HG03108 (cell line): ENCODE results near the gene NOTO.
"Not testable (repeated sequence)": the region's sequence is repeated elsewhere in the genome, so short reads cannot be mapped to it uniquely, and the experiment has no call there.

Source experiments
- ATAC-seq: cut with Tn5 transposase; IDR thresholded peaks from one replicate; pipeline ENCODE4 v1.9.1; 2021; ENCODE audit warnings: moderate library complexity; ENCODE audit not compliant: unreplicated experiment

NOTO gene, protein sequence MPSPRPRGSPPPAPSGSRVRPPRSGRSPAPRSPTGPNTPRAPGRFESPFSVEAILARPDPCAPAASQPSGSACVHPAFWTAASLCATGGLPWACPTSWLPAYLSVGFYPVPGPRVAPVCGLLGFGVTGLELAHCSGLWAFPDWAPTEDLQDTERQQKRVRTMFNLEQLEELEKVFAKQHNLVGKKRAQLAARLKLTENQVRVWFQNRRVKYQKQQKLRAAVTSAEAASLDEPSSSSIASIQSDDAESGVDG

DNA sequence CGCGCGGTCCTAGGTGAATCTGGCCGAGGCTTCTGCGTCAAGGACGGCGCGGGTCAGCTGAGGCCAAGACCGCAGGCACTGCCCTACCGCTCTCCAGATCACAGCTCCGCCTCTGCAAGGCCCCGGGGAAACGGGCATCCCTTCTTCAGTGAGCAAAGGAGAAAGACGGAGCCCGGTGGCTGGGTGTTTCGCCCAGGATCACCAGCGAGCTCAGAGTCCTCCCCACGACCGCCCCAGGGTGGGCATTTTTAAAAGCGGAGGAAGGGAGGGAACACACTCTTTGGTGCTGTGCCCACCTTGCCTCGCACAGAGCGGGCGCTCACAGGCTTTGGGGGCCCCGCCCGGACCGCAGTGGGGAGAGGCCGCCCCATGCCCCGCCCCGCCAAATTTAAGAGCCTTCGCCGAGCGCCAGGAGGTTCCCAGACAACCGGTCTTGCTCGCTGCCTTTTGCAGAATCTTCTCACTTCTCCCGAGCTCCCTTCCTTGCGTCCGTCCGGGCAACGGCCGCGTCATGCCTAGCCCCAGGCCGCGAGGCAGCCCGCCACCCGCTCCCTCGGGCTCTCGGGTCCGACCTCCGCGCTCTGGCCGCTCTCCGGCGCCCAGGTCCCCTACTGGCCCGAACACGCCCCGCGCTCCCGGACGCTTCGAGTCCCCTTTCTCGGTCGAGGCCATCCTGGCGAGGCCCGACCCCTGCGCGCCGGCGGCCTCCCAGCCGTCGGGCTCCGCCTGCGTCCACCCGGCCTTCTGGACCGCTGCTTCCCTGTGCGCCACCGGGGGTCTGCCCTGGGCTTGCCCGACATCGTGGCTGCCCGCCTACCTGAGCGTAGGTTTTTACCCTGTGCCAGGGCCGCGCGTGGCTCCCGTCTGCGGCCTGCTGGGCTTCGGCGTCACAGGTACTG lies at the start of gene NOTO:
NOTO (plus strand) TSS at position 419 of the 899 bp plus-strand sequence; CDS start at position 512, 93 bp downstream.
- ATAC-seq, result no peak

DNA sequence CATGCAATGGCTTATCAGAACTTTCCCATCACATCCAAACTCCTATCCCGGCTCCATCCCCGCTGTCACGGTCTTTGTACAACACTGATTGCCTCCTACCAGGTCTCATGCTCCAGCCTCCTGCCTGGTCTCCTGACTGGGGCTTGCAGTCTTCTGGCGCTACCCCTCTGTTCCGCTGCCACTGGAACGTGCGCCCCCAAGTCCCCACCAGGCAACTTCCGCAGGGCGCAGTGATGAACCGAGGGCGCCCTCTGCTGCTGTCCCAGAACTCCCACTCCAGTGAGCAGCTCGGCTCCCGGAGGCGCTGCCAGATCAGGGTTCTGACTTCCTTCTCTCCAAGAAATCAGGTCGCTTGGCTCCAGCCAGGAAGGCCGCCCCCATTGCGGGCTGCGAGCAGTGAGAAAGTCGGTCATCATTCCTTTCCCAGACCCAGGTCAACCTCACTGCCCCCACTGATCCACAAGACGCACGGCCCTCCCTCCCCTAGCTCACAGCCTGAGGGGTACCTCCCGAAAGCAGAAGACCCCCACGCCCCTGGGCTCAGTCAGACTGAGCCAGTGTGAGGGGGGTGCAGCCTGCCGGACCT lies 45.7 kb upstream of the NOTO start:
- ATAC-seq, result no peak

DNA sequence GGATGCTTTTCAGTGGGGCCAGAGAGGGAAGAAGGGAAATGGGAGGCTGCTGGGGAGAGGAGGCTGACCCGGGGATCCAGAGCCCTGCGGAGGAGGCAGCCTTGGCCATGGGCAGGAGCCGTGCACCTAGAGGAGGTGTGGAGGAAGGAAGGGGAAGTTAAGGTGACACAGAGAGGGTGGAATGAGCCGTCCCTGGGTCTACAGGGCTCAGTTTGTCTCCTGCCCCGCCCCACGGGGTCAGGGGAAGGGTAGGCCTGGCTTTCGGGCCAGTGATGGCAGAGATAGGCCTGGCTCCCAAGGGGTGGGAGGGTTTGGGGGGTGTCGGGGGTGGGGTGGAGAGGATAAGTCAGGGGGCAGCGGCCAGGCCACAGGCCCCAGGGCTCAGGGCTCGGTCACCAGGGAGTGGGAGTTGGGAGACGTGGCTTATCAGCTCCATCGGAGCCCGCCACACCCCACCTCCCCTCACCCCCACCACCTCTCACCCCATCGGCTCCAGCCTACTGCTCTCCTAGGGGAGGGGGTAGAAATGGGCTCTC lies 39.5 kb upstream of the NOTO start:
- no peak for ATAC-seq

DNA sequence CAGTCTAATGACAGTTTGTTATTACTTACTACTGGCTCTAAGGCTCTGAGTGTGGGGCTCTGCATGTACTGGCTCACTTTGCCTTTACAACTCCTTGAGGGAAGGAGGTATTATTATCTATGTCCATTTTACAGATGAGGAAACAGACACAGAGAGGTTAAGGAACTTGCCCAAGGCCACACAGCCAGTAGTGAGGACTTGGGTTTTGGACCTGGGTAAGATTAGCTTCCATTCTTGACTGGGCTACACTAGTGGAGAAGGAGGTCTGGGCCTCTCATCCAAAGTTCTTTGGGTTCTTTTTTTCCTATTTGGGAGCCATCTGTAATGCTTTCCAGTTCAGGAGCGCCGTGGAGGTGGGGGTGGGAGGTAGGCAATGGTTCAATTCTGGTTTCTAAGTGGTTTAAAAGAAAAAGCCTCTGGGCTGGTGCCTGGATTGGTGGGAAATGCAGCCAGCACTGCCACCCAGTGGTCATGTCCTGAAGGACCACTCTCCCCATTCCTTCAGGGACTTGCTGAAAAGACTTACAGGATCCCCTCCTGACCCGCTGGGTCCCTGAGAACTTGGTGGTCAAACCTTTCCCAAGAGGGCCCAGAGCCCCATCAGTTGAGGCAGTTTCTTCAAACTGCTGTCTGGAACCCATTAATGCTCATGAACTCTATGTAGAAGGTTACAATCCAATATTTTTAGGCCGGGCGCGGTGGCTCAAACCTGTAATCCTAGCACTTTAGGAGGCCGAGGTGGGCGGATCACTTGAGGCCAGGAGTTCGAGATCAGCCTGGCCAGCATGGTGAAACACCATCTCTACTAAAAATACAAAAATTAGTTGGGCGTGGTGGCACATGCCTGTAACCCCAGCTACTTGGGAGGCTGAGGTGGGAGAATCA lies 38.6 kb upstream of the NOTO start:
- ATAC-seq, result peak; percentile 69

DNA sequence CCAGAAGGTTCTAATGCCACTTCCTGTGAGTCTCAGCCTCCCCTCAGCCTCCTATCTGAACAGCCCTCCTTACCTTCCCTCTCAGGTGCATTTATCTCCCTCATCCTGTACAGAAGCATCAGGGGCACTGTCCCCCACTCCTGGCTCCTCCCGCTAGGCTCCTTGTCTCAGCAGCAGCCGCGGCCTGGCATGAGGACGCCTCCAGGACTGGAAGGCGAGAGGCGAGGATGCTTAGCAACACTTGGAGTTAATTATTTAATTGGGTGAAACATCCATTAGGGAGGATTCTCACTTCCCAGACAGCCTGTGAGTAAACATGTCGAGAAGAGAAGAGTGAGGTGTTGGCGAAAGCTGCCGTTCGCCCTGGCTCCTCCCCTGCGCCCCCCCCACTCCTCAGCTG lies 36.4 kb upstream of the NOTO start:
- not testable (repeated sequence) for ATAC-seq

DNA sequence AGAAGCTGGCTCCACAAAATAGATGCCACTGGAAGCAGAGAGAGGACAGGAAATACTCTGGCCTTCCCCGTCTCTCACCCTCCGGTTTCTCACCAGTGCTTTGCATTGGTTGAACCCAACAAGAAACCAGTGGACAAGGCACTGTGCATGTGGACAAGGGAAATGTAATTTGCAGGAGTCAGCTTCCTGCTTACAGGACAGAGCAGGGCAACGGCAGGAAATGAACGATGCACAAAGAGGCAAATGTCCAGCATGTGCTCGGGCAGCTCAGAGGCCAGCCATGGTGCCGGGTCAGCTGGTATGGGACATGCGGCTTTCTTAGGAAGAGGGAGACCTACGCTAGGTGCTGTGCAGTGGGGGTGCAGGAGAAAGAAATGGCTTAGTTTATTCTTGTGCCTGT lies 35.6 kb upstream of the NOTO start:
- ATAC-seq, result not testable (repeated sequence)

DNA sequence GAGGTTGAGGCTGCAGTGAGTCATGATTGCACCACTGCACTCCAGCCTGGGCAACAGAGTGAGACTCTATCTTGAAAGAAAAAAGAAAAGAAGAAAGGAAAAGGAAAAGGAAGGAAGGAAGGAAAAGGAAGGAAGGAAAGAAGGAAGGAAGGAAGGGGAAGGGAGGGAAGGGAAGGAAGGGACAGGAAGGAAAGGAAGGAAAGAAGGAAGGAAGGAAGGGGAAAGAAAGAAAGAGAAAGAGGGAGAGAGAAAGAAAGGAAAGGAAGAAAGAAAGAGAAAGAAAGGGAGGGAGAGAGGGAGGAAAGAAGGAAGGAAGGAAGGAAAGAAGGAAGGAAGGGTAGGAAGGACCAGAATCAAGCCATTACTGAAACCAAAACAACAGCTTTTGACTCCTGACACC lies 34.0 kb upstream of the NOTO start:
- ATAC-seq, result not testable (repeated sequence)

DNA sequence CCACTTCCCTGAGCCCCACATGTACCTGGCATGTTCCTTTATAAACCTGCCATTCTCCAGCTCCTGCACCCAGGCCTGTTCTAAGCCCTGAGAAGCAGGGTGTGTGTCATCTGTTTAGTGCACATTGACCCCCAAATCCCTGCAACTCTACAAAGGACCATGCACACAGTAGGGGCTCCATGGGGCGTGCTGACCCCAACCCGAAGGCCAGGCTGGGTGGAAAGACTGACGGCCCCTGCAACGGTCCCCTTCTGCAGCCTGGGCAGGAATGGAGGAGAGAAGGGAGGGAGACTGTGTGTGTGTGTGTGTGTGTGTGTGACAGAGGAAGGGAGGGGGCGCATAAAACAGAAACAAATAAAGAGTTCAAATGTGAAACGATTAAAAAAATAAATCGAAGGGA lies 32.0 kb upstream of the NOTO start:
- ATAC-seq, result not testable (repeated sequence)

DNA sequence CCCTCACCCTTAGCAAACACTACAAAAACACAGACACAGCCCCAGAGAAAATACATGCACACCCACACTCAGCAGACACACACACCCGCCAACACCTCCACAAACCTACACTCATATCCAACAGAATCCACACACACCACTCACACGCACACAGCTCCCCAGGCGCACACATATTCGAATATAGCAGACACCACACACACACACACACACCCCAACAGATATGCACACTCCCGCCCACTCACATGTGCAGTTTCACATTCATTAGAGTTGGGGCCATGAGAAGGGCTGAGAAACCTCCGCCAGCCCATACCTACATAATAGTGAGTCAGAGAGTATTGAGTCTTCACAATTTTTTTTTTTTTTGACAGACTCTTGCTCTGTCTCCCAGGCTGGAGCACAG lies 29.4 kb upstream of the NOTO start:
- ATAC-seq, result no peak

DNA sequence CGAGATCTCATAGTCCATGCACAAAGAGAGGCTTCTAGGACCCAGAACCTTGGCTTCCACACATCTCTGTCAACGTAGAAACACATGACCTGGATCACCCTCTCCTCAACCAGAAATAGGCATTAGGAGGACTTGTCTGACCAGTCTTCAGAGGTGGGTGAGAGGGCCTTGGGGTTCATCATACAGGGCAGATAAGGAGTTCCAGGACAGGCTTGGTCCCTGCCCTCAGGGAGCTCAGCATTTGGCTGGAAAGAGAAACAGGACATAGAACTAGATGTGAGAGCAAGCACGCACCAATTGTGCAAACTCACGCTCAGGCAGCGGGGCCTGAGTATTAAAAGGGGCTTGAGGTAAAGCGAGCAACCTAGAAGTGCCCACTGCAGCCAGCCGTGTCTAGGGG lies 28.6 kb upstream of the NOTO start:
- ATAC-seq, result no peak

DNA sequence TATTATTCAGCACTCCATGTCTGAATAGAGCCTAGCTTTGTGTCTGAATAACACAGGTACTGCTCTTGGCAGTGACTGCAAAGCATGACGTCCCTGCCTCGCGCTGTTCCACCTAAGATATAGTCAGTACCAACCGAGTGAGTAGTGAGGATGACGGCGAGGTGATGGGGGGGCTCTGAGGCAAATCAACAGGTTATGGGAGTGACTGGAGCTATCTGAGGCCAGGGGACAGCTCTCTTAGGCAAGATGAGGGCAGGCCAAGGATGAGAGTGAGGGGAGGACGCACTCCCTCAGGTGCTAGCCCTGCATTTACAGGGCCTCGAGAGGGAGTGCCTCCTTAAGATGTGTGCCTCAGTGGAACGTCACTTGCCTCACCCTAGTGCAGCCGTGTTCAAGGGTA lies 28.1 kb upstream of the NOTO start:
- ATAC-seq, result no peak

DNA sequence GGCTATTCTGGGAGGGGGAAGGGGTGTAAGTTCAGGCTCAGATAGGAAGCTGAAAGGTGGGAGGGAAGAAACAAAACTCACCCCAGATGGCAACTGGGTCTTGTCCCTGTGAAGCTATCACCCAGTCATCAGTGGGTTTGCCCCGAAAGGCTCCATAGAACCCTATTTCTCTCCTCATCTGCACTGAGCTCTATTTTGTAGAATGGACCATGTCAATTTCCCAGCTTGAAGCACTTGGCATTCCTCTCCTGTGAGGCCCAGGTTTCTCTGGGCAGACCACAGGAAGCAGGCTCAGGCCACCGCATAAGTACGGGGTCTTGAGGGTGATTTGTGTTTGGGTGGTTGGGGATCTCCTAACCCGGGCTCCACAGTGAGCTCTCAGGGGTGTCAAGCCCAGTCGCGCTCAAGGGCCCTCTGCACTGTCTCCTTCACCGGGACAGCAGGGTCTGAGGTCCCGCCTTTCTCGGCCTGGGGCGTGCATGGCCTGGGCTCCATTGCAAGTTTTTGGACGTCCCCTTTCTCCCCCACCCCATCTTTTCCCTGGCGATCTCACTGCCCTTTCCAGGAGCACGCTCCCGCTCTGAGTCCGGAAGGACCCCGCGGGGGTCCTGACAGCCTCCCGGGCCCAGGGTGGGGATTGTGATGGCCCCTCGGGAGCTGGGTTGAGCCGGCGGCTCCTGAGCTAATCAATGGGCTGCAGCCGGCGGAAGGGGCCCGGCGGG lies 27.3 kb upstream of the NOTO start:
- no peak for ATAC-seq

DNA sequence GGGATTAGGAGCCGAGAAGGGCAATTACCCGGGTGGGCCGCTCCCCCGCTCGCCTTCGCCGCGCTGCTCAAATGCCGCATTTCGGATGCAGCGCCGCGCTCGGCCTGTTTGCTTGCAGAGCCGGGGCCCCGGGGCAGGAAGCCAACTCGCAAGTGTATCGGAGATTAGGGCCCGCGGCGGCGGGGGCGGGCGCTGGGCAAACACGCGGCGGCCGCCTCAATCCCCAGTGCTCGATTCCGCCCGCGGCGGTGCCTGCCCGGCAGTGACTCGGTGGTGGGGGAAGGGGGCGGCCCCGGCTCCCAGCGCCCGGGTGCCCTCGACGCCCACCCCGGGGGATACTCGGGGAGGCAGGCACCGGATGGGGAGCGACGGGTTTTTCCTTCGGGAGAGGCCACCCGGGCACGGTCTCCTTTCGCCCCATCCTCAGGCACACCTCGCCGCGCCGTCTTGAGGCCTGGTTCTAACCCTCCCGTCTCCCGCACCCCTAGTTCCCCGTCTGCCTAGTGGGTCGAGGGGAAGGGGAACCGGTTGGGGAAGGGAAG lies 26.6 kb upstream of the NOTO start:
- ATAC-seq, result no peak

DNA sequence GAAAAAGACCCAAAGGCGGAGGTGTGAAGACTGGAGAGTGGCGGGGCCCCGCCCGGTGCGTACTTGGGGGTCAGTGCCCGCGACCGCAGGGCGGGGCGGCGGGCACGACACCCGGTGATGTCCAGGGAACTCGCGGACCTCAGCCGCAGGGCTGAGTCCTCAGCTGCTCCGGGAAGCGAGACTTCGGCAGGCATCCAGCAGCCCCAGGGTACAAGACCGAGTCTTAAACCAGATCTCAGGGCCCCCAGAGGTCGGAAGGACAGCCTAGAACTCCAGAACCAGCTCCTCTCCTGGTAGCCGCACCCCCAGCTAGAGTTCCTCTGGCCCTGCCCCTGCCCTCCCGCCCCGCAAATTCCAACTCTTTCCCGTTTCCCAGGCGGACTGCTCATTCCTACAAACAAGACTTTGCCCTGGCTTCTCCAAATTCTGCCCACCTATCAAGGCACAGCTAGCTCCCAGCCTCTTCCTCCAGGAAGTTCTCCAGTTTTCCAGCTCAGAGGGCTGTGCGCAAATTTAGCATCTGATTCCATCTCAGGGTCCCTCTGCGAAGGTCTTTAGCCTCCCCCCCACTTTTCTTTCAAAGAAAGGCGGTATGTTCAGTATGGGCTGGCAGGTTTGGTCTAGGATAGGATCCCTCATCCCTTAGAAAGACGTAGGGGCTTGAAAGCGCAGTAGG lies 26.0 kb upstream of the NOTO start:
- no peak for ATAC-seq

DNA sequence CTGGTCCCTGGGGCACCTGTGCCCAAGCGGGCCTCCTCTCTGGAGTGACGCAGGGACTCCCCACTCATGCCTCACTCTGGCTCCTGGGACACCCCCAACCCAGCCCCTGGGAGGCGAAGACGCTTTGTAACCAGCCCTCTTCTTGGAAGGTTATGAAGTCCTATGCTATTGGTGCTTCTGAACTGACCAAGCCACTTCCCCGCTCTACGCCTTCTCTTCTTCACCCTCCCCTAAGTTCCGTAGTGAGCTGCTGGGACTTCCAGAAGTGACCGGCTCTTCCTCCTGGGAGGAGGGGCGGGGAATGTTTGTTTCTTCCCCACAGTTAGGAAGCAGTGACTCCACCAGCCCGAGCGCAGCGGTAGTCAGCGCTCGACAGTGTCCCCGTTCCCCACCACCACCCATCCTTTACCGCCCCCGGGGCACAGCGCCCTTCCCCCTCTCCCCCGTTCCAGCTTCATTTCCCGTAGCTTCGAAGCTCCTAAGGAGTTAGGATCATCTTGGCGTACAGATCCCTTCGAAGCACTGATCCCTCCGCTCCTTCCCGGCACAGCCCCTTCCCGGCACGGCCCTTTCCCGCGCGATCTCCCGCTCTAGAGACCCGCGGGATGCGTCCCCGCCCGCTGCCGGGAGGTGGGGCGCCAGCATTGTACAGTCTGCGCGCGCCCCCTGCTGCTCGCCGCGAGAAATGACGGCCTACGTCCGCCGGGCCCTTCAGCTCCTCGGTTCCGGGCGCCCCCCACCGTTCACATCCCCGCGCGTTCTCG lies 25.3 kb upstream of the NOTO start:
- peak; percentile 82 for ATAC-seq

DNA sequence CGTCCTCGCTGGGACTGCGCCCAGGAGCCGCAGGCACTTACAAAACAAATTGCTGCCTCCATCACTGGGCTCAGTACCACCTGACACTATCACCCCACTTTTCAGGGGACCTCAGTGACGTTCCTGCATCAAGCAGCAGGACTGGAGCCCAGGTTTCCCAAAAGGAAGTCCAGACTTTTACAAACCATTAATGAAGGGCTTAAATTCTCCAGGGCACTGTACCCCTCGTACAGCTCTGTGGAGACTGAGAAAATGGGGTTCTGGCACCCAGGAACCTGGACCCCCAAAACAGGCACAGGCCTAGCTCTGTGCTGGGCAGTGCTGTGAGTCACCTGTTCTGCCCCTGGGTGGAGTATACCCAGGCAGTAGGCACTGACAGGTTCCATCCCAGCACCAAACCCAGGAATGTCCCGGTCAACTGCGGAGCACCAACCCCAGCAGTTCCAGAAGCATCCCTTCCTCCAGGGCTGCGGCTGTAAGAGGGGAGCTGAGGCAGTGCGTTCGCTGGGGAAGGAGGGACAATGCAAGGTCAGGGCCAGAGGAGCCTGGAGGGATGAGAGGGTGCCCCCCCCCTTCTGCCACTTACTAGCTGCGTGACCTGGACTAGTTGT lies 24.6 kb upstream of the NOTO start:
- no peak for ATAC-seq

DNA sequence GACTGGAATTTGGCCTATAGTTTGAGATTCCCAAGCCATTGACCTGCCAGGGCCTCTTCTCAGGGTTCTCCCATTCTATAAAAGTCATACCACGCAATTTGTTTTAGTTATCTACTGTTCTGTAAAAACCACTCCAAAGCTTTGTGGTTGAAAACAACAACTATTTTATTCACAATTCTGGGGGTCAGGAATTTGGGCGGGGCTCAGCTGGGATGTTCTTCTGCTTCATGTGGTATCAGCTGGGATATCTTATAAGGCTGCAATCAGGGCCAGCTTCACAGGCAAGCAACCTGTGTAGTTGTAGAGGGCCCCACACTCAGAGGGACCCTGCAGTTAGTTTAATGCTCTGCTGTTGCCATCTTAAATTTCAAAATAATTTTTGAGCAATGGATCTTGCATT lies 16.4 kb upstream of the NOTO start:
- no peak for ATAC-seq

DNA sequence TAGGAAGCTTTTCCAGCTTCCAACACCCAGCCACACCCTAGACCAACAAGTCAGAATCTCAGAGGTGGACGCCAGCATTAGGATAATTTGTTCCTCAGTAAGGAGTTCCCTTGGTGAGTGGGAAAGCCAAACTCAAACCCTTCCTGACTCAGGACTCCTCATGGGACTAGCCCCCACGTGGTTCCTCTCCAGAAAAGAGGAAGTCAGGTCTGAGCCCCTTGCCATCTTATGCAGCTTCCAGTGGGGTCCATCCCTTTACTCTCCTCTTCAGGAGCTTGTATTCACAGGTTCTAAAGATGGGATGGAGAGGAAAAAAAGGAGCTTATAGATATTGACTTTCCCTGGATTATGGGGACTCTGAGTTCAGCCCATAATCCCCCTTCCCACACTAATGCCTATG lies 14.8 kb upstream of the NOTO start:
- no peak for ATAC-seq
